HepG2 (cell line): ENCODE results near the gene ZACN. TPM values are rescaled to one million over a fixed set of nuclear protein-coding genes. Genes with fewer than 3 reads are reported as not detected.

ENCODE experiments used
- ATF5 ChIP-seq: sonication (generic); formaldehyde crosslinking; IDR thresholded peaks from 2 replicates; pipeline ENCODE4 v1.4.0; 2020; ENCODE audit warnings: mild to moderate bottlenecking, low read depth, missing genetic modification reagents
- BCL6 ChIP-seq: IDR thresholded peaks from 2 replicates; pipeline ENCODE4 v1.6.1; 2016; ENCODE audit warnings: missing genetic modification reagents, missing compliant biosample characterization
- CREM ChIP-seq, 2 experiments: sonication (generic) in 1 of 2; formaldehyde crosslinking in 1 of 2; IDR thresholded peaks; 2 replicates each; pipeline versions ENCODE4 v1.4.0 to v1.6.1; 2016 to 2020; ENCODE audit warnings: antibody characterized with exemption in 1 of 2, mild to moderate bottlenecking in 1 of 2, missing genetic modification reagents in 1 of 2
- DNMT3B ChIP-seq: conservative IDR thresholded peaks from 2 replicates; pipeline ENCODE4 v1.6.1; 2016; ENCODE audit warnings: missing biosample characterization, control low read depth
- ELF1 ChIP-seq: sonication (generic); formaldehyde crosslinking; IDR thresholded peaks from 2 replicates; pipeline ENCODE4 v1.4.0; 2020; ENCODE audit warnings: missing genetic modification reagents
- ETV6 ChIP-seq: sonication (generic); formaldehyde crosslinking; conservative IDR thresholded peaks from 2 replicates; pipeline ENCODE4 v1.4.0; 2020; ENCODE audit warnings: missing genetic modification reagents
- FOXO1 ChIP-seq: sonication (generic); formaldehyde crosslinking; IDR thresholded peaks from 2 replicates; pipeline ENCODE4 v1.4.0; 2020; ENCODE audit warnings: missing genetic modification reagents
- KAT2B ChIP-seq: fragments of 150-350 bp; IDR thresholded peaks from 2 replicates; pipeline ENCODE4 v1.6.1; 2014; ENCODE audit warnings: low read depth, low read length, borderline replicate concordance
- SALL1 ChIP-seq: sonication (generic); formaldehyde crosslinking; IDR thresholded peaks from 2 replicates; pipeline ENCODE4 v1.8.0; 2022; ENCODE audit warnings: mild to moderate bottlenecking, missing genetic modification reagents
- ZFP82 ChIP-seq: sonication (generic); formaldehyde crosslinking; IDR thresholded peaks from 2 replicates; pipeline ENCODE4 v1.5.1; 2020; ENCODE audit warnings: mild to moderate bottlenecking, missing genetic modification reagents, borderline replicate concordance
- ZFP90 ChIP-seq: sonication (generic); formaldehyde crosslinking; IDR thresholded peaks from 2 replicates; pipeline ENCODE4 v1.8.0; 2022; ENCODE audit warnings: missing genetic modification reagents, mild to moderate bottlenecking, inconsistent platforms, borderline replicate concordance
- ZMYM4 ChIP-seq: sonication (generic); formaldehyde crosslinking; IDR thresholded peaks from 2 replicates; pipeline ENCODE4 v1.8.1; 2023; ENCODE audit warnings: mild to moderate bottlenecking, missing genetic modification reagents
- ZNF10 ChIP-seq: sonication (generic); formaldehyde crosslinking; IDR thresholded peaks from 2 replicates; pipeline ENCODE4 v1.4.0; 2020; ENCODE audit warnings: mild to moderate bottlenecking, low read depth, missing genetic modification reagents, borderline replicate concordance
- ZNF101 ChIP-seq: sonication (generic); formaldehyde crosslinking; IDR thresholded peaks from 2 replicates; pipeline ENCODE4 v1.4.0; 2020; ENCODE audit warnings: mild to moderate bottlenecking, low read depth, missing genetic modification reagents, borderline replicate concordance
- ZNF263 ChIP-seq: sonication (generic); formaldehyde crosslinking; IDR thresholded peaks from 2 replicates; pipeline ENCODE4 v1.4.0; 2020; ENCODE audit warnings: missing genetic modification reagents
- ZNF33B ChIP-seq: sonication (generic); formaldehyde crosslinking; IDR thresholded peaks from 2 replicates; pipeline ENCODE4 v1.5.1; 2020; ENCODE audit warnings: mild to moderate bottlenecking, missing genetic modification reagents
- ZNF672 ChIP-seq: sonication (generic); formaldehyde crosslinking; IDR thresholded peaks from 2 replicates; pipeline ENCODE4 v1.8.1; 2022; ENCODE audit warnings: missing genetic modification reagents
- ZNF891 ChIP-seq: sonication (generic); formaldehyde crosslinking; IDR thresholded peaks from 2 replicates; pipeline ENCODE4 v1.5.0; 2020; ENCODE audit warnings: mild to moderate bottlenecking, missing genetic modification reagents
- polyA plus RNA-seq, 8 experiments: library from polyadenylated mRNA; depleted of rRNA in 3 of 8; stranded (reverse) in 7 of 8; unstranded in 1 of 8; fragments of >200 nt; fragmentation: Illumina TruSeq in 4 of 8; extraction: Trizol in 4 of 8; gene quantifications; 2 replicates each; pipeline versions ENCODE4 v1.2.1 to v1.2.3, GENCODE V29; 2011 to 2016; ENCODE audit warnings: low read depth in 4 of 8, missing spikeins in 1 of 8, mixed read lengths in 1 of 8; ENCODE audit not compliant: insufficient read depth in 1 of 8
- total RNA-seq, 5 experiments: library from RNA; depleted of rRNA; stranded (reverse); fragments of >200 nt; fragmentation: Illumina TruSeq; extraction: Trizol; gene quantifications; 2 replicates each; pipeline ENCODE4 v1.2.3, GENCODE V29; 2016; ENCODE audit warnings: low read depth in 1 of 5
- TF ChIP-seq, protein P1 (sequence below): sonication (generic); formaldehyde crosslinking; IDR thresholded peaks from 2 replicates; pipeline ENCODE4 v1.5.1; 2020; ENCODE audit warnings: mild to moderate bottlenecking, missing genetic modification reagents, borderline replicate concordance
- TF ChIP-seq, protein P2 (sequence below): IDR thresholded peaks from 2 replicates; pipeline ENCODE4 v1.6.1; 2018; ENCODE audit warnings: missing genetic modification reagents, mild to moderate bottlenecking, missing compliant biosample characterization

ZACN gene
- total and polyA plus RNA-seq, 2 of the 13 experiments (the other 11 are each of a cell fraction or from before 2014, with no cell fraction given), result 0.11 to 0.15 TPM

DNA sequence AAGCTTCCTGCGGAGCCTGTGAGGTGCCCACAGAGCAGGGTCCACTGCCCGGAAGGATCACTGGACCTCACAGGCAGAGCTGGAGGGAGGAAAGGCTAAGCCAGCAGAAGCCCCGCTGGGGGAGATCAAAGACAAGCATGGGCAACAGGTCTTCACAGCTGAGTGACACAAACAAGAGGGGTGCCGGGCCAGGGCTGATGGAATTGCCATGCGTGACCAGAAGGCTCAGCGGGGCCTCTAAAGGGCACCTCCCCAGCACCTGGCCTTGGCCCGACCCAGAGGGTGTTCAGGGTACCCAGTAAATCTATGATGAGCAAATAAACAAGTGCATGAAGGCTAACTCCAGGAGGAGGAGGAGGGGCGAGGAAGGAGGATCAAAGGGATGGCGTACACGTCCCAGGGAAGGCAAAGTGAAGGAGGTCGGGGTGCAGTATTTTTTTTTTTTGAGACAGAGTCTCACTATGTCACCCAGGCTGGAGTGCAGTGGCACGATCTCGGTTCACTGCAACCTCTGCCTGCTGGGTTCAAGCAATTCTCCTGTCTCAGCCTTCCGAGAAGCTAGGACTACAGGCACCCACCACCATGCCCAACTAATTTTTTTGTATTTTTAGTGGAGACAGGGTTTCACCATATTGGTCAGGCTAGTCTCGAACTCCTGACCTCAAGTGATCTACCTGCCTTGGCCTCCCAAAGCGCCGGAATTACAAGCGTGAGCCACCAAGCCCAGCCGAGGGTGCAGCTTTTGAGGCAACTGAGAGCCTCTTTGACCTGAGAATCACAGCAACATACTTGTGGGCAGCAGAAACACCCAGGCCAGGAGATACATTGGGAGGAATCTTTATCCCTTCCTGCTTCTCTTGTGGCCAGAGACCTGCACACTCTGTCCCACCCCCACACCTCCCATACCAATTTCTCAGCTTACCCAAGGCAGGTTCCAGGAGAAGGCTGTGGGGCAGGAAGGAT lies 40.7 kb downstream of the ZACN start (continued):
- TF ChIP-seq, protein P1, sequence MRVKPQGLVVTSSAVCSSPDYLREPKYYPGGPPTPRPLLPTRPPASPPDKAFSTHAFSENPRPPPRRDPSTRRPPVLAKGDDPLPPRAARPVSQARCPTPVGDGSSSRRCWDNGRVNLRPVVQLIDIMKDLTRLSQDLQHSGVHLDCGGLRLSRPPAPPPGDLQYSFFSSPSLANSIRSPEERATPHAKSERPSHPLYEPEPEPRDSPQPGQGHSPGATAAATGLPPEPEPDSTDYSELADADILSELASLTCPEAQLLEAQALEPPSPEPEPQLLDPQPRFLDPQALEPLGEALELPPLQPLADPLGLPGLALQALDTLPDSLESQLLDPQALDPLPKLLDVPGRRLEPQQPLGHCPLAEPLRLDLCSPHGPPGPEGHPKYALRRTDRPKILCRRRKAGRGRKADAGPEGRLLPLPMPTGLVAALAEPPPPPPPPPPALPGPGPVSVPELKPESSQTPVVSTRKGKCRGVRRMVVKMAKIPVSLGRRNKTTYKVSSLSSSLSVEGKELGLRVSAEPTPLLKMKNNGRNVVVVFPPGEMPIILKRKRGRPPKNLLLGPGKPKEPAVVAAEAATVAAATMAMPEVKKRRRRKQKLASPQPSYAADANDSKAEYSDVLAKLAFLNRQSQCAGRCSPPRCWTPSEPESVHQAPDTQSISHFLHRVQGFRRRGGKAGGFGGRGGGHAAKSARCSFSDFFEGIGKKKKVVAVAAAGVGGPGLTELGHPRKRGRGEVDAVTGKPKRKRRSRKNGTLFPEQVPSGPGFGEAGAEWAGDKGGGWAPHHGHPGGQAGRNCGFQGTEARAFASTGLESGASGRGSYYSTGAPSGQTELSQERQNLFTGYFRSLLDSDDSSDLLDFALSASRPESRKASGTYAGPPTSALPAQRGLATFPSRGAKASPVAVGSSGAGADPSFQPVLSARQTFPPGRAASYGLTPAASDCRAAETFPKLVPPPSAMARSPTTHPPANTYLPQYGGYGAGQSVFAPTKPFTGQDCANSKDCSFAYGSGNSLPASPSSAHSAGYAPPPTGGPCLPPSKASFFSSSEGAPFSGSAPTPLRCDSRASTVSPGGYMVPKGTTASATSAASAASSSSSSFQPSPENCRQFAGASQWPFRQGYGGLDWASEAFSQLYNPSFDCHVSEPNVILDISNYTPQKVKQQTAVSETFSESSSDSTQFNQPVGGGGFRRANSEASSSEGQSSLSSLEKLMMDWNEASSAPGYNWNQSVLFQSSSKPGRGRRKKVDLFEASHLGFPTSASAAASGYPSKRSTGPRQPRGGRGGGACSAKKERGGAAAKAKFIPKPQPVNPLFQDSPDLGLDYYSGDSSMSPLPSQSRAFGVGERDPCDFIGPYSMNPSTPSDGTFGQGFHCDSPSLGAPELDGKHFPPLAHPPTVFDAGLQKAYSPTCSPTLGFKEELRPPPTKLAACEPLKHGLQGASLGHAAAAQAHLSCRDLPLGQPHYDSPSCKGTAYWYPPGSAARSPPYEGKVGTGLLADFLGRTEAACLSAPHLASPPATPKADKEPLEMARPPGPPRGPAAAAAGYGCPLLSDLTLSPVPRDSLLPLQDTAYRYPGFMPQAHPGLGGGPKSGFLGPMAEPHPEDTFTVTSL (CRISPR knock-in tag), result peak; percentile 76; the same call in 1 of the 2 replicates
- no peak for TF ChIP-seq KAT2B
- TF ChIP-seq ETV6 (CRISPR knock-in tag), result no peak
- no peak for TF ChIP-seq ZNF101 (CRISPR knock-in tag)
- TF ChIP-seq ZNF263 (CRISPR knock-in tag), result peak; percentile 75; the same call in 1 of the 2 replicates
- TF ChIP-seq ELF1 (CRISPR knock-in tag), result peak; percentile 54; the same call in 1 of the 2 replicates
- TF ChIP-seq, protein P2, sequence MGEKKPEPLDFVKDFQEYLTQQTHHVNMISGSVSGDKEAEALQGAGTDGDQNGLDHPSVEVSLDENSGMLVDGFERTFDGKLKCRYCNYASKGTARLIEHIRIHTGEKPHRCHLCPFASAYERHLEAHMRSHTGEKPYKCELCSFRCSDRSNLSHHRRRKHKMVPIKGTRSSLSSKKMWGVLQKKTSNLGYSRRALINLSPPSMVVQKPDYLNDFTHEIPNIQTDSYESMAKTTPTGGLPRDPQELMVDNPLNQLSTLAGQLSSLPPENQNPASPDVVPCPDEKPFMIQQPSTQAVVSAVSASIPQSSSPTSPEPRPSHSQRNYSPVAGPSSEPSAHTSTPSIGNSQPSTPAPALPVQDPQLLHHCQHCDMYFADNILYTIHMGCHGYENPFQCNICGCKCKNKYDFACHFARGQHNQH, result peak; percentile 95
- no peak for TF ChIP-seq ATF5
- peak; percentile 93 for TF ChIP-seq SALL1 (CRISPR knock-in tag)
- TF ChIP-seq ZMYM4 (CRISPR knock-in tag), result peak; percentile 60; the same call in 1 of the 2 replicates
- TF ChIP-seq CREM (IDR thresholded peaks at IDR 0.05), result peak; percentile 50; the same call in 1 of the 2 replicates
- no peak for TF ChIP-seq CREM (CRISPR knock-in tag; IDR thresholded peaks at IDR 0.05)
- TF ChIP-seq ZNF891 (CRISPR knock-in tag), result 0 out of 2 replicates have a peak, but pooled peaks have one; percentile 29
- TF ChIP-seq DNMT3B, result no peak
- no peak for TF ChIP-seq ZFP90 (CRISPR knock-in tag)
- no peak for TF ChIP-seq ZFP82 (CRISPR knock-in tag)
- peak; percentile 68; the same call in 1 of the 2 replicates for TF ChIP-seq BCL6
- TF ChIP-seq ZNF672 (CRISPR knock-in tag), result no peak
- TF ChIP-seq ZNF33B (CRISPR knock-in tag), result 0 out of 2 replicates have a peak, but pooled peaks have one; percentile 27
- peak; percentile 93 for TF ChIP-seq FOXO1
- TF ChIP-seq ZNF10 (CRISPR knock-in tag), result no peak
